Airway epithelial cell (primary cell): ENCODE measurements around the gene DHCR7. TPM values are rescaled to one million over a fixed set of nuclear protein-coding genes. Genes with fewer than 3 reads are reported as not detected.

ENCODE experiments used
- total RNA-seq: library from RNA; depleted of rRNA; stranded (reverse); fragments of >200 nt; gene quantifications from 2 replicates; pipeline ENCODE4 v1.2.3, GENCODE V29; 2015

DHCR7 gene, protein sequence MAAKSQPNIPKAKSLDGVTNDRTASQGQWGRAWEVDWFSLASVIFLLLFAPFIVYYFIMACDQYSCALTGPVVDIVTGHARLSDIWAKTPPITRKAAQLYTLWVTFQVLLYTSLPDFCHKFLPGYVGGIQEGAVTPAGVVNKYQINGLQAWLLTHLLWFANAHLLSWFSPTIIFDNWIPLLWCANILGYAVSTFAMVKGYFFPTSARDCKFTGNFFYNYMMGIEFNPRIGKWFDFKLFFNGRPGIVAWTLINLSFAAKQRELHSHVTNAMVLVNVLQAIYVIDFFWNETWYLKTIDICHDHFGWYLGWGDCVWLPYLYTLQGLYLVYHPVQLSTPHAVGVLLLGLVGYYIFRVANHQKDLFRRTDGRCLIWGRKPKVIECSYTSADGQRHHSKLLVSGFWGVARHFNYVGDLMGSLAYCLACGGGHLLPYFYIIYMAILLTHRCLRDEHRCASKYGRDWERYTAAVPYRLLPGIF
- total RNA-seq: 87.2 and 117 TPM in 2 replicates

DNA sequence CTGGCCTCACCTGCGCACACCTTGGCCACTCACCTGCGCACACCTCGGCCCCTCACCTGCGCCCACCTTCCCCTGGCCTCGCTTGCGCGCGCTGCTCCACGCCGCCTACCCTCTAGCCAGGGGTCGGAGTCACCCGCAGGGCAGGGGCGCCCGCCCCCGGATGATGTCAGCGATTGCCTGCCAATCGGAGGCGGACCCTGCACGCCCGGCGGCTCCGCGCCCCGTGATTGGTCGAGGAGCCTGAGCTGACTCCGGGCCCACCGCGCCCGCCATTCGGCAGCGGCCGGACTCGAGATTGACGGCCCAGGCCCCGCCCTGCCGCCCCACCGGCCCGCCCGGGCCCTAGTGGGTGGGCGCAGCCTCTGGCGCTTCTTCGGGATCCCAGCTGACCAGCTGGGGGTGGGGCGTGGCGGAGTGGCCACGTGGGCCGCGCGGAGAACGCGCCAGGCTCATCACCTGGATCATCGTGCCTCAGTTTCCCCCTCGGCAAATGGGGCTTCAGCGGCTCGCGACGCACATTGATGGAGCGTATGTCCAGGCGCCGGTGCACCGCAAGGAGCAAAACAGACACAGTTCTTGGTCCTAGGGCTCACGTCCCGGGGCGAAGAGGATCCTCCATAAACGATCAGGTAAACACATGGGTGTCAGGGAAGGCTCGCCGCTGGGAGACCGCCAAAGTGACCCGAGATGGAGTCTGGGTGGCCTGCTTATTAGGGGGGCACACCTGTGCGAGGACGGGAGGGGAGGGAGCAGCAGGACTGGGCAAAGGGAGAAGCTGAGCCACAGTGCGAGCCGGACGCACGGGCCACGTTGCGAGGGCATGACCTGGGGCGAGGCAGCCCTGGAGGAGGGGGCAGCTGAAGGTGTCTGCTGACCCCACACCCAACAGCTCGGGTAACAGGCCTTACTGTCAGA, at the start of gene DHCR7:
DHCR7 (minus strand) TSS at position 137 of the 915 bp plus-strand sequence. CDS start 3,441 bp downstream, outside the sequence.

DNA sequence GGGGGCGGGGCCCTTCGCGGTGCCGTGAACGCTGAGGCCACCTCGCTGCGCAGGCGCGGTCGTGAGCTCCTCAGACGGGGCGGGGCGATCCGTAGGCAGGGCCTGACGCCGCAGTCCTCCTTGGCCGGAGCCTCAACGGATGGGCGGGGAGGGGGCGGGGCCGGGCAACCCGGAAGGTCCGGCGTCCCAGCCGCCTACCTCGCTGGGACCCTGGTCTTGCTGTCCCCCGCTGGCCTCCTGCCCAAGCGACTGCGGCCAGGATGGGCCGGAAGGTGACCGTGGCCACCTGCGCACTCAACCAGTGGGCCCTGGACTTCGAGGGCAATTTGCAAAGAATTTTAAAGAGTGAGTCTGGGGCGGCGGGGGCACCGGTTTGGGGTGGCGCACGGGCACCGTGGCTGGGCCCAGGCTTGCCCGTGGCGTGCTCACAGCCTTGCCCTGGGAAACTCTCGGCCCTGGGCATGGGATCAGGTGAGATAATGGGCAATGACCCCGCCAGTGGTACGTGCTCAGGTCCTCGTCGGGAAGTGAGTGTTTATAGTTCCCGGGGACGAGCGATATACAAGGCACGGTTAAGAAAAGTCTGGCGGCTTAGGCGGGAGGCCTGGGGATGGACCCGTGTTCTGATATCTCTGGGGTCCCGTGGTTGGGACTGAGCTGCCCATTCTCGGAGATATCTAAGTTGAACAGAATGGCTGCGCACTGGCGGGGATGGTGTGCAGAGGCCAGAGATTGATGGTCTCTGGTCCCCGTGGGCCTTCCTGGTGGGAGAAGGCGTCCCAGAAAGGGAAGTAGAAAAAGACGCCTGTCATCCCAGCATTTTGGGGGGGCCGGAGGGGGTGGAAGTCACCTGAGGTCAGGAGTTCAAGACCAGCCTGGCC, 5.1 kb upstream of the DHCR7 start, which contains the start of gene NADSYN1:
NADSYN1 (plus strand) TSS at position 167 of the 881 bp plus-strand sequence; CDS start at position 261, 94 bp downstream.

Other genes starting within 250 kb of the DHCR7 start
- gene SHANK2, start 195.8 kb downstream of the DHCR7 start, total RNA-seq: 8.6 and 8.9 TPM in 2 replicates
- gene NADSYN1, start 4.8 kb upstream of the DHCR7 start, total RNA-seq: 55.8 and 56.9 TPM in 2 replicates
- gene KRTAP5-7, start 78.9 kb upstream of the DHCR7 start, total RNA-seq: not detected in 2 replicates
- gene KRTAP5-8, start 89.6 kb upstream of the DHCR7 start, total RNA-seq: not detected in 2 replicates
- gene KRTAP5-9, start 100.0 kb upstream of the DHCR7 start, total RNA-seq: not detected in 2 replicates
- gene KRTAP5-10, start 117.2 kb upstream of the DHCR7 start, total RNA-seq: not detected in 2 replicates
- not detected in 2 replicates for gene KRTAP5-11, start 134.5 kb upstream of the DHCR7 start, total RNA-seq